ENCODE measurements around the gene MPRIP. TPM values are rescaled to one million over a fixed set of nuclear protein-coding genes. Genes with fewer than 3 reads are reported as not detected.

Gene MPRIP
- polyA plus RNA-seq, 1 of the 3 experiments (the other 2 are of a cell fraction) = 64.4 TPM

- peak overlapping the region; percentile 99 for H3K4me2 ChIP-seq
- no peaks in the 10 kb centered on the region for H3F3A ChIP-seq (replicated peaks; ENCODE audit: insufficient read depth)
- H3K27me3 ChIP-seq (ENCODE audit: insufficient read depth) = no peaks in the 10 kb centered on the region
- ChIA-PET CTCF (interaction anchor here (1.0 to 1.3 kb wide), 3 partner anchors 9 to 244 kb away, joined by 3 to 4 read pairs (median 3); no protein-coding TSS in a partner anchor), POLR2A (no interaction called here)
- peak overlapping the region in 1 of 2 experiments; percentile 87; a peak in 2 of 4 replicates for H3K27ac ChIP-seq (ENCODE audit: low read depth in 2 of 2, low read length in 1 of 2)
- no peak for DNase-seq
- TF ChIP-seq NRF1 (IDR thresholded peaks at IDR 0.05; ENCODE audit: low read depth, low read length) (no peak), RXRA (IDR thresholded peaks at IDR 0.05; ENCODE audit: borderline replicate concordance, low read depth) (no peak), FOXJ3 (CRISPR knock-in tag; IDR thresholded peaks at IDR 0.05) (no peak), MEF2A (IDR thresholded peaks at IDR 0.05; ENCODE audit: borderline replicate concordance, low read depth) (no peak), RAD21 (IDR thresholded peaks at IDR 0.05; ENCODE audit: low read length) (no peak), EP300 (IDR thresholded peaks at IDR 0.05; ENCODE audit: borderline replicate concordance in 1 of 2, low read depth in 1 of 2, low read length in 1 of 2) (no peak), GATA2 (CRISPR knock-in tag; IDR thresholded peaks at IDR 0.05) (no peak), MXI1 (IDR thresholded peaks at IDR 0.05; ENCODE audit: low read depth, low read length) (no peak), YY1 (IDR thresholded peaks at IDR 0.05; ENCODE audit: low read depth) (no peak)
- peaks cover 4 to 8% of the 10 kb centered on the region in 2 experiments for H3K36me3 ChIP-seq (replicated peaks in 1 of 2; ENCODE audit: control insufficient read depth in 1 of 2, insufficient read depth in 2 of 2, low read length in 1 of 2)
- peaks cover 47% of the 10 kb centered on the region for H3K79me2 ChIP-seq (ENCODE audit: insufficient read depth)
- H3K9me2 ChIP-seq = no peaks in the 10 kb centered on the region
- H3K9ac ChIP-seq = peak overlapping the region; percentile 96
- H3K4me3 ChIP-seq (ENCODE audit: low read depth in 2 of 2, low read length in 1 of 2) = peak overlapping the region; percentile 80 to 100
- H4K20me1 ChIP-seq (ENCODE audit: insufficient read depth) = peaks cover 21% of the 10 kb centered on the region
- H3K9me3 ChIP-seq = no peaks in the 10 kb centered on the region
- 81% methylated on average over 15 of the region's 19 CpGs for WGBS (ENCODE audit: low lambda C conversion rate)
- peaks cover 4 to 12% of the 10 kb centered on the region in 2 experiments; a peak in 3 of 4 replicates for H3K4me1 ChIP-seq (ENCODE audit: control insufficient read depth in 1 of 2, insufficient read depth in 2 of 2, low read depth in 1 of 2, low read length in 1 of 2)
- no peak overlapping the region for H2AFZ ChIP-seq (ENCODE audit: low read depth)
Observed at GRCh38 chr17:17235212-17236174, 193.2 kb downstream of the MPRIP start.

- ChIA-PET CTCF (interaction anchor here (1.0 to 1.3 kb wide), 4 partner anchors 8 to 245 kb away, joined by 3 to 5 read pairs (median 4); no protein-coding TSS in a partner anchor), POLR2A (interaction anchor here (1.2 to 1.3 kb wide), 2 partner anchors 29 to 149 kb away, joined by 3 to 5 read pairs; no protein-coding TSS in a partner anchor)
- Histone ChIP-seq H3K4me2 (peak overlapping the region; percentile 99), H3K9ac (peak overlapping the region; percentile 96), H3K4me1 (ENCODE audit: control insufficient read depth in 1 of 2, insufficient read depth in 2 of 2, low read depth in 1 of 2, low read length in 1 of 2) (peaks cover 4 to 12% of the 10 kb centered on the region in 2 experiments; a peak in 3 of 4 replicates), H3K79me2 (ENCODE audit: insufficient read depth) (peaks cover 47% of the 10 kb centered on the region), H3K36me3 (replicated peaks in 1 of 2; ENCODE audit: control insufficient read depth in 1 of 2, insufficient read depth in 2 of 2, low read length in 1 of 2) (peaks cover 1 to 7% of the 10 kb centered on the region in 2 experiments), H3K9me3 (no peaks in the 10 kb centered on the region), H3K9me2 (no peaks in the 10 kb centered on the region), H3K4me3 (ENCODE audit: low read depth in 2 of 2, low read length in 1 of 2) (peak overlapping the region; percentile 80 to 100), H2AFZ (ENCODE audit: low read depth) (peak overlapping the region; percentile 99; the same call in 1 of the 2 replicates), H3F3A (replicated peaks; ENCODE audit: insufficient read depth) (no peaks in the 10 kb centered on the region), H3K27me3 (ENCODE audit: insufficient read depth) (no peaks in the 10 kb centered on the region), H4K20me1 (ENCODE audit: insufficient read depth) (peaks cover 21% of the 10 kb centered on the region), H3K27ac (ENCODE audit: low read depth in 2 of 2, low read length in 1 of 2) (peak overlapping the region; percentile 87 to 96; a peak in 3 of 4 replicates)
- 5% methylated on average over 18 of the region's 31 CpGs for WGBS (ENCODE audit: low lambda C conversion rate)
- no peak for DNase-seq
- TF ChIP-seq MEF2A (IDR thresholded peaks at IDR 0.05; ENCODE audit: borderline replicate concordance, low read depth) = no peak
- TF ChIP-seq FOXM1 (IDR thresholded peaks at IDR 0.05; ENCODE audit: low read depth) = no peak
- no peak for TF ChIP-seq SIN3A (IDR thresholded peaks at IDR 0.05; ENCODE audit: borderline replicate concordance, low read depth, low read length)
- TF ChIP-seq RXRA (IDR thresholded peaks at IDR 0.05; ENCODE audit: borderline replicate concordance, low read depth) = no peak
- no peak for TF ChIP-seq ZBTB33 (IDR thresholded peaks at IDR 0.05; ENCODE audit: borderline replicate concordance, low read depth)
- no peak for TF ChIP-seq FOXJ3 (CRISPR knock-in tag; IDR thresholded peaks at IDR 0.05)
- TF ChIP-seq NFIC (IDR thresholded peaks at IDR 0.05; ENCODE audit: borderline replicate concordance) = no peak
- TF ChIP-seq RFX5 (IDR thresholded peaks at IDR 0.05; ENCODE audit: low read length) = no peak
- no peak for TF ChIP-seq RCOR1 (IDR thresholded peaks at IDR 0.05; ENCODE audit: low read length)
- no peak for TF ChIP-seq YY1 (IDR thresholded peaks at IDR 0.05; ENCODE audit: low read depth)
- TF ChIP-seq CTCF (IDR thresholded peaks at IDR 0.05) = no peak
- no peak for TF ChIP-seq MXI1 (IDR thresholded peaks at IDR 0.05; ENCODE audit: low read depth, low read length)
- TF ChIP-seq PBX3 (IDR thresholded peaks at IDR 0.05) = no peak
- no peak for TF ChIP-seq ELF1 (IDR thresholded peaks at IDR 0.05)
- TF ChIP-seq POLR2AphosphoS5 (IDR thresholded peaks at IDR 0.05; ENCODE audit: low read depth, low read length) = no peak
- no peak for TF ChIP-seq GATA2 (CRISPR knock-in tag; IDR thresholded peaks at IDR 0.05)
- no peak for TF ChIP-seq FOSL2 (IDR thresholded peaks at IDR 0.05; ENCODE audit: borderline replicate concordance, low read depth)
Observed at GRCh38 chr17:17236295-17237025, 194.2 kb downstream of the MPRIP start.
